GM23338 (cell line): ENCODE measurements around the gene SEC16B. TPM values are rescaled to one million over a fixed set of nuclear protein-coding genes. Genes with fewer than 3 reads are reported as not detected.

Experiments
- ATAC-seq: fragments of 200-7000 bp; cut with Tn5 transposase; 3 replicates; pipeline ENCODE4 v1.9.1; 2020
- DNase-seq: peaks from one replicate; pipeline ENCODE4 v3.0.0-alpha.2; 2015; ENCODE audit warnings: low spot score
- H2AFZ ChIP-seq: fragments of 200-600 bp; sonication (generic); 2 replicates; pipeline ENCODE4 v1.8.0; 2016; ENCODE audit warnings: antibody characterized with exemption, mild to moderate bottlenecking, moderate library complexity
- H3F3A ChIP-seq: fragments of 200-600 bp; sonication (generic); replicated peaks from 2 replicates; pipeline ENCODE4 v1.8.0; 2017; ENCODE audit warnings: antibody characterized with exemption, mixed run types, low read depth
- H3K27ac ChIP-seq: fragments of 200-600 bp; sonication (generic); 2 replicates; pipeline ENCODE4 v1.6.1; 2016; ENCODE audit warnings: low read depth
- H3K27me3 ChIP-seq: fragments of 200-600 bp; sonication (generic); 2 replicates; pipeline ENCODE4 v1.8.0; 2016; ENCODE audit warnings: mild to moderate bottlenecking, mixed run types, moderate library complexity; ENCODE audit not compliant: insufficient read depth
- H3K36me3 ChIP-seq: fragments of 200-600 bp; sonication (generic); 2 replicates; pipeline ENCODE4 v1.8.0; 2016; ENCODE audit warnings: mild to moderate bottlenecking; ENCODE audit not compliant: insufficient read depth
- H3K4me1 ChIP-seq: fragments of 200-600 bp; sonication (generic); 2 replicates; pipeline ENCODE4 v1.8.0; 2016; ENCODE audit warnings: mild to moderate bottlenecking, moderate library complexity; ENCODE audit not compliant: insufficient read depth
- H3K4me2 ChIP-seq: fragments of 200-600 bp; sonication (generic); 2 replicates; pipeline ENCODE4 v1.7.1; 2017; ENCODE audit warnings: mixed run types
- H3K4me3 ChIP-seq: fragments of 200-600 bp; sonication (generic); 2 replicates; pipeline ENCODE4 v1.6.1; 2016; ENCODE audit warnings: mixed run types
- H3K79me2 ChIP-seq: fragments of 200-600 bp; sonication (generic); replicated peaks from 2 replicates; pipeline ENCODE4 v1.8.0; 2017; ENCODE audit warnings: mild to moderate bottlenecking; ENCODE audit not compliant: insufficient read depth
- H3K9me2 ChIP-seq: fragments of 200-600 bp; sonication (generic); 2 replicates; pipeline ENCODE4 v1.8.0; 2017; ENCODE audit not compliant: insufficient read depth
- H4K20me1 ChIP-seq: fragments of 200-600 bp; sonication (generic); replicated peaks from 2 replicates; pipeline ENCODE4 v1.8.0; 2017; ENCODE audit warnings: mild to moderate bottlenecking; ENCODE audit not compliant: insufficient read depth
- H3K27ac Mint-ChIP-seq: 2 replicates; pipeline ENCODE4 v1.8.0; 2020; ENCODE audit warnings: inconsistent platforms, mild to moderate bottlenecking, moderate library complexity, mixed read lengths
- H3K27me3 Mint-ChIP-seq: 3 replicates; pipeline ENCODE4 v1.8.0; 2022; ENCODE audit warnings: low read depth, mild to moderate bottlenecking, moderate library complexity, mixed read lengths, inconsistent platforms; ENCODE audit not compliant: insufficient read depth, poor library complexity
- H3K36me3 Mint-ChIP-seq: 3 replicates; pipeline ENCODE4 v1.8.0; 2021; ENCODE audit warnings: low read depth, mild to moderate bottlenecking, inconsistent platforms, moderate library complexity, mixed read lengths
- H3K4me1 Mint-ChIP-seq: 3 replicates; pipeline ENCODE4 v1.8.0; 2020; ENCODE audit warnings: mild to moderate bottlenecking, inconsistent platforms, mixed read lengths
- H3K4me3 Mint-ChIP-seq: 3 replicates; pipeline ENCODE4 v1.8.0; 2021; ENCODE audit warnings: moderate library complexity, mild to moderate bottlenecking, inconsistent platforms, mixed read lengths
- H3K9me3 Mint-ChIP-seq: 3 replicates; pipeline ENCODE4 v1.8.0; 2020; ENCODE audit warnings: moderate library complexity, mild to moderate bottlenecking, inconsistent platforms, mixed read lengths
- CTCF ChIP-seq, 2 experiments: fragments of 200-600 bp in 1 of 2; sonication (generic) in 1 of 2; conservative IDR thresholded peaks; 2 replicates each; pipeline versions ENCODE4 v1.5.1 to v1.6.1; 2016 to 2017; ENCODE audit warnings: antibody characterized with exemption in 2 of 2, low read depth in 2 of 2, mild to moderate bottlenecking in 2 of 2, moderate library complexity in 1 of 2
- ETS1 ChIP-seq: IDR thresholded peaks from 2 replicates; pipeline ENCODE4 v1.6.1; 2016; ENCODE audit warnings: antibody characterized with exemption
- EZH2 ChIP-seq: fragments of 200-600 bp; sonication (generic); IDR thresholded peaks from one replicate; pipeline ENCODE4 v1.8.0; 2017; ENCODE audit warnings: antibody characterized with exemption, mild to moderate bottlenecking, low read depth; ENCODE audit not compliant: unreplicated experiment
- JUNB ChIP-seq: IDR thresholded peaks from one replicate; pipeline ENCODE4 v1.6.1; 2016; ENCODE audit warnings: antibody characterized with exemption; ENCODE audit not compliant: unreplicated experiment
- POLR2AphosphoS5 ChIP-seq: IDR thresholded peaks from 2 replicates; pipeline ENCODE4 v1.6.1; 2016; ENCODE audit warnings: antibody characterized with exemption, low read depth
- REST ChIP-seq: IDR thresholded peaks from one replicate; pipeline ENCODE4 v1.6.1; 2018; ENCODE audit warnings: antibody characterized with exemption; ENCODE audit not compliant: unreplicated experiment
- ZNF462 ChIP-seq: fragments of 250-450 bp; sonication (Bioruptor Pico); IDR thresholded peaks from 2 replicates; pipeline ENCODE4 v1.5.0; 2020; ENCODE audit warnings: mild to moderate bottlenecking, moderate library complexity
- polyA plus RNA-seq: library from polyadenylated mRNA; unstranded; fragments of >200 nt; fragmentation: Nextera tagmentation; extraction: Ambion mirVana; gene quantifications from 2 replicates; pipeline ENCODE4 v1.2.1, GENCODE V29; 2016
- total RNA-seq: library from RNA; depleted of rRNA; stranded (reverse); fragments of >200 nt; shearing (Covaris generic); gene quantifications from 2 replicates; pipeline ENCODE4 v1.2.3, GENCODE V29; 2014

The SEC16B gene
- total and polyA plus RNA-seq, 2 experiments from 2014 or later, result 0.29 to 1.2 TPM

GRCh38 chr1:178019208-178019607 is 49.4 kb upstream of the SEC16B start (continued):
- TF ChIP-seq ZNF462 (CRISPR knock-in tag), result no peak

- H3K4me3 Mint-ChIP-seq, result no peak overlapping the region
- no peaks in the 10 kb centered on the region for H4K20me1 ChIP-seq
- ATAC-seq (no peak), DNase-seq (no peak)
- H3K4me2 ChIP-seq, result no peak overlapping the region
- H3K27ac Mint-ChIP-seq, result no peak overlapping the region
- H3K4me1 ChIP-seq, result peaks cover 10% of the 10 kb centered on the region; the same call in 1 of the 2 replicates
- H3K4me3 ChIP-seq, result no peak overlapping the region
- H3K4me1 Mint-ChIP-seq, result peaks cover 14% of the 10 kb centered on the region; the same call in 2 of the 3 replicates
- 0 out of 2 replicates have a peak, but pooled peaks cover 2% of the 10 kb centered on the region for H3K36me3 ChIP-seq
- peaks cover 17% of the 10 kb centered on the region for H3K36me3 Mint-ChIP-seq
- no peak overlapping the region for H2AFZ ChIP-seq
- no peaks in the 10 kb centered on the region for H3K27me3 Mint-ChIP-seq
- H3K27me3 ChIP-seq, result no peaks in the 10 kb centered on the region
- no peak overlapping the region for H3K27ac ChIP-seq
- TF ChIP-seq CTCF (conservative IDR thresholded peaks at IDR 0.05; ENCODE audit: low read depth in 2 of 2) (no peak), REST (no peak), ETS1 (no peak), EZH2 (no peak), POLR2AphosphoS5 (no peak), JUNB (no peak)
- H3K79me2 ChIP-seq, result no peaks in the 10 kb centered on the region
- H3K9me3 Mint-ChIP-seq, result peaks cover 9% of the 10 kb centered on the region
- H3F3A ChIP-seq, result no peaks in the 10 kb centered on the region
- H3K9me2 ChIP-seq, result no peaks in the 10 kb centered on the region
Observed at GRCh38 chr1:178017517-178017916, 47.7 kb upstream of the SEC16B start.
